SU-DHL-6 (cell line): ENCODE results near the gene RNASE9.
"Not testable (repeated sequence)": the region's sequence is repeated elsewhere in the genome, so short reads cannot be mapped to it uniquely, and the experiment has no call there.

ENCODE experiments used
- H2AFZ ChIP-seq: fragments of 200-600 bp; sonication (generic); 2 replicates; pipeline ENCODE4 v1.6.1; 2014; ENCODE audit warnings: low read depth, mild to moderate bottlenecking, moderate library complexity, mixed read lengths, antibody characterized with exemption, low read length; ENCODE audit not compliant: severe bottlenecking
- H3F3A ChIP-seq: fragments of 200-600 bp; shearing (Covaris generic); 2 replicates; pipeline ENCODE4 v1.6.0; 2016; ENCODE audit warnings: antibody characterized with exemption, mild to moderate bottlenecking; ENCODE audit not compliant: insufficient read depth
- H3K27ac ChIP-seq: fragments of 200-600 bp; sonication (generic); 2 replicates; pipeline ENCODE4 v1.5.1; 2016; ENCODE audit warnings: low read depth, mild to moderate bottlenecking, low read length, moderate library complexity, mixed read lengths
- H3K27me3 ChIP-seq: fragments of 200-600 bp; sonication (generic), shearing (Covaris generic); 2 replicates; pipeline ENCODE4 v1.6.0; 2014; ENCODE audit warnings: mild to moderate bottlenecking, low read length
- H3K36me3 ChIP-seq: fragments of 200-600 bp; sonication (generic); 2 replicates; pipeline ENCODE4 v1.6.1; 2014; ENCODE audit warnings: mild to moderate bottlenecking, low read length, mixed read lengths
- H3K4me2 ChIP-seq: fragments of 300-600, 200-600 bp; shearing (Covaris generic), sonication (generic); 2 replicates; pipeline ENCODE4 v1.6.0; 2014; ENCODE audit warnings: low read length, low read depth, mild to moderate bottlenecking; ENCODE audit not compliant: poor library complexity, severe bottlenecking
- H3K4me3 ChIP-seq: fragments of 200-600 bp; sonication (generic); 2 replicates; pipeline ENCODE4 v1.5.1; 2014; ENCODE audit warnings: antibody characterized with exemption, low read length, mild to moderate bottlenecking, mixed read lengths; ENCODE audit not compliant: insufficient read depth, poor library complexity, severe bottlenecking
- H3K79me2 ChIP-seq: fragments of 200-600 bp; sonication (generic); 2 replicates; pipeline ENCODE4 v1.6.1; 2014; ENCODE audit warnings: mild to moderate bottlenecking, low read length, moderate library complexity; ENCODE audit not compliant: insufficient read depth
- H3K9ac ChIP-seq: fragments of 200-600 bp; sonication (generic); 2 replicates; pipeline ENCODE4 v1.7.0; 2014; ENCODE audit warnings: mild to moderate bottlenecking, low read length
- H3K9me2 ChIP-seq: fragments of 200-600 bp; sonication (generic); replicated peaks from 2 replicates; pipeline ENCODE4 v1.6.1; 2014; ENCODE audit warnings: low read length; ENCODE audit not compliant: insufficient read depth
- H3K9me3 ChIP-seq: fragments of 200-600 bp; sonication (generic); 2 replicates; pipeline ENCODE4 v1.6.1; 2014; ENCODE audit warnings: low read length, mixed read lengths; ENCODE audit not compliant: insufficient read depth
- H4K20me1 ChIP-seq: fragments of 200-600 bp; sonication (generic); 2 replicates; pipeline ENCODE4 v1.6.1; 2014; ENCODE audit warnings: low read depth, mild to moderate bottlenecking, antibody characterized with exemption, low read length, moderate library complexity, mixed read lengths
- CTCF ChIP-seq: fragments of 200-600 bp; sonication (generic); IDR thresholded peaks from one replicate; pipeline ENCODE4 v1.5.1; 2017; ENCODE audit warnings: antibody characterized with exemption, mild to moderate bottlenecking, low read length, moderate library complexity; ENCODE audit not compliant: insufficient read depth, poor library complexity, severe bottlenecking
- EZH2phosphoT487 ChIP-seq: fragments of 200-600 bp; sonication (generic), shearing (Covaris generic); conservative IDR thresholded peaks from 2 replicates; pipeline ENCODE4 v1.6.1; 2018; ENCODE audit warnings: mild to moderate bottlenecking, antibody characterized with exemption, low read length, moderate library complexity, mixed read lengths

Gene RNASE9

DNA sequence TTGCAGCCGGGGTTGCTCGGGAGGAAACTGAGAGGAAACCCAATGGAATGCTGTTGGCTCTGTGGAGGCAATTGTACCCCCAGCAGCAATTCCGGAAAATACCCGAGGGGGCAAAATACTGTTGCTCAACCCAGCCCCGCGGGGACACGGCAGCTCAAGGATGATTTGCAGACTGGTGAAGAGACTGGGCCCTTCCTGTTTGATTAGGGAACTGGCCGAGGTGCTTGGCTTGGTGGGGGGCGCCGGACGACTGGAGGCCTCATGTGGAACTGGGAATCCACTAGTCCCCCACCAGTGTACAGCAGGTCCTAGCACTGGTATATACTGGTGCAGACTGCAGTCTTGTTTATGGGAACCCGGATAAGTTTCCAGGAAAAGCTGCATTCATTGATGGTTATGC lies 40.7 kb upstream of the RNASE9 start:
- Histone ChIP-seq H3K9ac (no peak overlapping the region), H2AFZ (no peak overlapping the region), H3K9me3 (no peaks in the 10 kb centered on the region), H3K27me3 (no peaks in the 10 kb centered on the region), H3K9me2 (no peaks in the 10 kb centered on the region), H3F3A (no peaks in the 10 kb centered on the region), H3K4me2 (no peak overlapping the region), H3K27ac (no peak overlapping the region), H3K4me3 (no peak overlapping the region), H3K79me2 (no peaks in the 10 kb centered on the region), H4K20me1 (no peaks in the 10 kb centered on the region), H3K36me3 (no peaks in the 10 kb centered on the region)
- no peak for TF ChIP-seq CTCF

DNA sequence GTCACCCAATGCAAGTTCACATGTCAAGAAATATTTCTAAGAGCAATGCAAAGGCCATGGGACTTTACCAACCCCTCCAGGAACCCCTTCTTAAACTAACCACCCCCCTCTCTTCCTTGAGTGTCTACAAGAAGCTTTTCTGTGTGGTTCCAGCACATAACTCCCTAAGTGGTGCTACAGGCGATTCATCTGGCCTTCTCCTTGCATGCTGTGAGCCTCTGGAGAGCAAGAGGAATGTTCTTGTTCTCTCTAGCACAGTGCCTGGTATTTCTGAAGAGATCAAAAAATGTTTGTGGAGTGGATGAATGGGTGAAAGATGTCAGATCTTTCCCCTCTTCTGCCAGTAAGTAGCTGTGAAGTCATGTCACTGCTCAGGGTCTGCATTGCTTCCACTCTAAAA lies 36.3 kb upstream of the RNASE9 start:
- H3K4me3 ChIP-seq = no peak overlapping the region
- H3K36me3 ChIP-seq = no peaks in the 10 kb centered on the region
- no peaks in the 10 kb centered on the region for H3K9me2 ChIP-seq
- H4K20me1 ChIP-seq = no peaks in the 10 kb centered on the region
- H2AFZ ChIP-seq = no peak overlapping the region
- H3K4me2 ChIP-seq = no peak overlapping the region
- TF ChIP-seq CTCF (no peak), EZH2phosphoT487 (no peak)
- no peak overlapping the region for H3K9ac ChIP-seq
- no peaks in the 10 kb centered on the region for H3F3A ChIP-seq
- no peaks in the 10 kb centered on the region for H3K9me3 ChIP-seq
- no peaks in the 10 kb centered on the region for H3K27me3 ChIP-seq
- H3K27ac ChIP-seq = no peak overlapping the region
- no peaks in the 10 kb centered on the region for H3K79me2 ChIP-seq

- not testable (repeated sequence) for H2AFZ ChIP-seq, H3K4me3 ChIP-seq, H3K9ac ChIP-seq, H3K9me2 ChIP-seq, H3K4me2 ChIP-seq, H3K79me2 ChIP-seq, H4K20me1 ChIP-seq, H3K27me3 ChIP-seq, H3K36me3 ChIP-seq, H3K9me3 ChIP-seq, H3F3A ChIP-seq, H3K27ac ChIP-seq
Observed at GRCh38 chr14:20595726-20596125, 34.9 kb upstream of the RNASE9 start.

DNA sequence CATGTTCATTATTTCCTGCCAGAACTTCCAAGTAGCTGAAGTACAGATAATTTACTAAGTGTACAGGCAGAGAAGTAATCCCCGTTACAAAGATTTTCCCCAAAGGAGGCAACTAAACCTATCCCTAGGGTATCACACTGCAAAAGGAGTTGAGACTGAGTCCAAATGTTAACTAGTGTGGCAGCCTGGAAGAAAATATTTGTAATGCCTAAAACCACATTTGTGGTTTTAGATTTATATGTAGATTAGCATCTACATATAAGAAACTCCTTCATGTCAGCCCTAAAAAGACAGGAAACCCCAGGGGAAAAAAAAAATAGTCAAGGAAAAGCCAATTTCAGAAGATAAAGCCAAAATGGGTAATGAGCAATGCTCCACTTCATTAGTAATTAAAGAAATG lies 31.7 kb upstream of the RNASE9 start:
- no peaks in the 10 kb centered on the region for H4K20me1 ChIP-seq
- no peaks in the 10 kb centered on the region for H3K9me2 ChIP-seq
- no peaks in the 10 kb centered on the region for H3K79me2 ChIP-seq
- H3F3A ChIP-seq = no peaks in the 10 kb centered on the region
- no peak overlapping the region for H3K27ac ChIP-seq
- H2AFZ ChIP-seq = no peak overlapping the region
- H3K27me3 ChIP-seq = no peaks in the 10 kb centered on the region
- H3K9me3 ChIP-seq = no peaks in the 10 kb centered on the region
- no peak overlapping the region for H3K4me3 ChIP-seq
- no peak for TF ChIP-seq CTCF
- TF ChIP-seq EZH2phosphoT487 = no peak
- H3K36me3 ChIP-seq = no peaks in the 10 kb centered on the region
- H3K9ac ChIP-seq = no peak overlapping the region
- no peak overlapping the region for H3K4me2 ChIP-seq
